BJ (cell line): ENCODE measurements around the gene NSG1. TPM values are rescaled to one million over a fixed set of nuclear protein-coding genes. Genes with fewer than 3 reads are reported as not detected.
A peak's percentile ranks its signal among the peaks of the same experiment; 100 is the strongest.

ENCODE experiments used
- CTCF ChIA-PET: fragments of 350-600 bp; formaldehyde crosslinking; extraction: SDS; loops from one replicate; lab custom pipeline; 2021; ENCODE audit warnings: antibody characterized with exemption, inconsistent platforms; lab: Yijun Ruan, JAX
- POLR2A ChIA-PET: fragments of 300-600 bp; sonication (Branson Sonifier 250); formaldehyde crosslinking; extraction: SDS; loops from one replicate; lab custom pipeline; 2021; ENCODE audit warnings: antibody characterized with exemption; lab: Charles Lee
- DNase-seq: peaks from one replicate; pipeline ENCODE4 v3.0.0-alpha.2; 2011; ENCODE audit warnings: low read depth
- H3K27me3 ChIP-seq: 2 replicates; pipeline ENCODE4 v1.6.0; 2011; ENCODE audit warnings: low read length; ENCODE audit not compliant: control insufficient read depth, insufficient read depth
- H3K36me3 ChIP-seq: 2 replicates; pipeline ENCODE4 v1.5.1; 2011; ENCODE audit warnings: low read length; ENCODE audit not compliant: control insufficient read depth, insufficient read depth
- H3K4me3 ChIP-seq: 2 replicates; pipeline ENCODE4 v1.5.1; 2011; ENCODE audit warnings: low read depth, mild to moderate bottlenecking, control low read depth, low read length
- polyA minus RNA-seq: library from RNA; depleted of rRNA, polyadenylated mRNA; stranded (reverse); fragments of >200 nt; gene quantifications from 2 replicates; pipeline ENCODE4 v1.2.3, GENCODE V29; 2011; rRNA and poly(A)+ RNA removed
- polyA plus RNA-seq: library from polyadenylated mRNA; depleted of rRNA; stranded (reverse); fragments of >200 nt; gene quantifications from 2 replicates; pipeline ENCODE4 v1.2.3, GENCODE V29; 2011; rRNA removed
- TF ChIP-seq, protein P1 (sequence below): IDR thresholded peaks from 2 replicates; pipeline ENCODE4 v1.5.1; 2011; ENCODE audit warnings: low read depth, mild to moderate bottlenecking, control low read depth, inconsistent platforms, low read length, moderate library complexity; ENCODE audit not compliant: insufficient read depth

Gene NSG1, protein sequence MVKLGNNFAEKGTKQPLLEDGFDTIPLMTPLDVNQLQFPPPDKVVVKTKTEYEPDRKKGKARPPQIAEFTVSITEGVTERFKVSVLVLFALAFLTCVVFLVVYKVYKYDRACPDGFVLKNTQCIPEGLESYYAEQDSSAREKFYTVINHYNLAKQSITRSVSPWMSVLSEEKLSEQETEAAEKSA
- polyA plus RNA-seq (0.17 TPM in 1 of 2 replicates, not detected in the other), polyA minus RNA-seq (not detected in 2 replicates)

DNA sequence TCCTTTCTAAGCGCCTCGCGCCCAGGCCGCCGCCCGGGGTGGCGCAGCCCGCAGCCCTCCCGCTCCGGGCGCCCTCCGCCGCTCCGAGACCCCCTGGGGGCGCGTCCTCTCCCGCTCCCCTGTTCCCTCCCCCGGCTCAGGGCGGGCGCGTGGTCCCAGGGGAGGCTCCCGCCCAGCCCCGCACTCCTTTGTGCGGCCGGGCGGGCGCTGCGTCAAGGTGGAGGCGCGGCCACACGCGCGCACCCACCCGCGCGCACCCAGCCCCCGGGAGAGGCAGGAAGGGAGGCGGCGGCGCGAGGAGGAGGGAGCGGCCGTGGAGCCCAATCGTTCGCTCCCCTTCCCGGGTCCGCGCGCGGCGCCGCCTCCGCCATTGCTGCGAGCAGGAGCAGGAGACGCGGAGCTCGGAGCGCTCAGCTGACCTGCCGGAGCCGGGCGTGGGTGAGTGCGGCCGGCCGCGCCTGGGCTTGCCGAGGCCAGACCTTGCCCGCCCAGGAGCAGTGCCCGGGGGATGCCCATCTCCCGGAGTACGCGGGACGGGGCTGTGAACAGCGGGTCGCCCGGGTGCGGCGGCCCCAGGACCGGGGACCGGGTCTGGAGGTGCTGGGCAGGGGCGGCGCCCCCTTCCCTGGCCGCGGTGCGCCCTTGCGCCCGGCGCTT lies at the start of gene NSG1:
TSS of gene NSG1 (plus strand) at position 367 of the 657 bp plus-strand sequence. CDS start 528 bp downstream, outside the sequence.
- peak within 1 kb of the TSS; percentile 25 for H3K4me3 ChIP-seq

DNA sequence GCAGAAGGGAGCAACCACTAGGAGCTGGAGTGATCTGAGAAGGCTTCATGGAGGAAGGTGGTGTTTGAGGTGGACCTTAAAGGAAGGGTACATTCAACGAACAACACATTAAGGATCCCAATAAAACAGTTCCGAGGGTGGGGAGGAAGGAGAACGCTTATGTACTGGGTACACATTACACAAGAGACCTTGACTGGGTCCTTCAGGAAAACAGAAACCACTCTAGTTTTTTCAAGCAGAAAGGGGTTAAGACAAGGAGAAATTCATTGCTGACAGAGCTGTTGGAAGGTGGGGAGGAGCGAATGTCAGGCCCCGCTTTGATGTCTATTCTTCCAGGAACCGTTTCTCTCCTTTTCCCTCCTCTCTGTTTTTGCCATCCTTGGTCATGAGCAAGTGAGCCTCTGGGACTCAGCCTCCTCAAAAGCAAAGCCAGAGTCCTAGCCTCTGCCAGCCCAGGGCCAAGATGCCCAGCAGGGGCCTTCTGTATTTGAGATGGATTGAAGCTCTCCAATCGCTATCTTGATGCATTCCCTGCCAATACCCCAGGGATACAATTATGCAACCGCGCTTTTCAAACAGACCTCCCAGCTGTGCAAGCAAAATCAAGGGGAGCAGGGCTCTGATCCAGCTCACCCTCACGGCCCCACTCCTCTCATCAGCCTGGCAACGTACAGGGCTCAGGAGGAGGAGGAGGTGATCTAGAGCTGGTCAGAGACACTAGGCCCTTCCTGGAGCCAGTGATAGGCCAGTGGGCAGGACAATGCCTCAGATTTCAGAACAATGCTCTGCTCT lies 48.5 kb upstream of the NSG1 start:
- no peak for DNase-seq
- ChIA-PET POLR2A (no interaction called here), CTCF (interaction anchor here (1.0 to 3.1 kb wide), 5 partner anchors 34 to 90 kb away, joined by 3 to 14 read pairs (median 7); partner anchors contain the start of gene TMEM128)
- TF ChIP-seq, protein P1, sequence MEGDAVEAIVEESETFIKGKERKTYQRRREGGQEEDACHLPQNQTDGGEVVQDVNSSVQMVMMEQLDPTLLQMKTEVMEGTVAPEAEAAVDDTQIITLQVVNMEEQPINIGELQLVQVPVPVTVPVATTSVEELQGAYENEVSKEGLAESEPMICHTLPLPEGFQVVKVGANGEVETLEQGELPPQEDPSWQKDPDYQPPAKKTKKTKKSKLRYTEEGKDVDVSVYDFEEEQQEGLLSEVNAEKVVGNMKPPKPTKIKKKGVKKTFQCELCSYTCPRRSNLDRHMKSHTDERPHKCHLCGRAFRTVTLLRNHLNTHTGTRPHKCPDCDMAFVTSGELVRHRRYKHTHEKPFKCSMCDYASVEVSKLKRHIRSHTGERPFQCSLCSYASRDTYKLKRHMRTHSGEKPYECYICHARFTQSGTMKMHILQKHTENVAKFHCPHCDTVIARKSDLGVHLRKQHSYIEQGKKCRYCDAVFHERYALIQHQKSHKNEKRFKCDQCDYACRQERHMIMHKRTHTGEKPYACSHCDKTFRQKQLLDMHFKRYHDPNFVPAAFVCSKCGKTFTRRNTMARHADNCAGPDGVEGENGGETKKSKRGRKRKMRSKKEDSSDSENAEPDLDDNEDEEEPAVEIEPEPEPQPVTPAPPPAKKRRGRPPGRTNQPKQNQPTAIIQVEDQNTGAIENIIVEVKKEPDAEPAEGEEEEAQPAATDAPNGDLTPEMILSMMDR = no peak
- Histone ChIP-seq H3K27me3 (peaks cover 6% of the 10 kb centered on the region), H3K4me3 (no peak overlapping the region), H3K36me3 (no peaks in the 10 kb centered on the region)

More for the DNA sequence above, at the start of gene NSG1:
- ChIA-PET CTCF (no interaction called here), POLR2A (no interaction called here)
- Histone ChIP-seq H3K27me3 (peaks cover 38% of the 10 kb centered on the region), H3K36me3 (no peaks in the 10 kb centered on the region)
- TF ChIP-seq, protein P1 = no peak
- DNase-seq = no peak

DNA sequence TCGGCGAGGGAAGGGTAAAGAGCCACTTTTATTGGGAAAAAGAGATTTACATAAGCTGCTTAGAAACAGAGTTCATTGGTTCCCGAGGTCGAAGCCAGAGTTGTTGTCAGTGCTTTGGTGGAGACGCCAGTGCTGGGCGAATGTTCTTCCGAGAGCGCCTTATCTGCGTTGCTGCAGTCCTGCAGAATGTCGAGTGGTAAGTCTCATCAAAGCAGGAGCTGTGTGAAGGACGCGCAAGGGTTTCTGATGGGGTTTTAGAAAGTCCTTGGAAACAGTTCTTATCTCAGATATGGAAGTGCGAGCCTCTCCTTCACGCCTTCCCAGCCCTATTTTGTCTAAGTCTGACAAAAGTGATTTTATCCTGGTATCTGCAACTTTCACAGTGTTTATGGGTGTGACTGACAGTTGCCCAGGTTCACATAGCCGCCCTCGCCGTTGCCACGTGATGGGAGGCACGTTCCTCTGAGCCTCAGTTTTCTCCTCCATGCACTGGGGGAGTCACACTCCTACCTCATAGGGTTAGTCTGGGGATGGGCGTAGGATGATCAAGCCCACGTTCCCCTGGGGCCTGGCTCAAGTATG lies 47.3 kb upstream of the NSG1 start:
- no peak for DNase-seq

DNA sequence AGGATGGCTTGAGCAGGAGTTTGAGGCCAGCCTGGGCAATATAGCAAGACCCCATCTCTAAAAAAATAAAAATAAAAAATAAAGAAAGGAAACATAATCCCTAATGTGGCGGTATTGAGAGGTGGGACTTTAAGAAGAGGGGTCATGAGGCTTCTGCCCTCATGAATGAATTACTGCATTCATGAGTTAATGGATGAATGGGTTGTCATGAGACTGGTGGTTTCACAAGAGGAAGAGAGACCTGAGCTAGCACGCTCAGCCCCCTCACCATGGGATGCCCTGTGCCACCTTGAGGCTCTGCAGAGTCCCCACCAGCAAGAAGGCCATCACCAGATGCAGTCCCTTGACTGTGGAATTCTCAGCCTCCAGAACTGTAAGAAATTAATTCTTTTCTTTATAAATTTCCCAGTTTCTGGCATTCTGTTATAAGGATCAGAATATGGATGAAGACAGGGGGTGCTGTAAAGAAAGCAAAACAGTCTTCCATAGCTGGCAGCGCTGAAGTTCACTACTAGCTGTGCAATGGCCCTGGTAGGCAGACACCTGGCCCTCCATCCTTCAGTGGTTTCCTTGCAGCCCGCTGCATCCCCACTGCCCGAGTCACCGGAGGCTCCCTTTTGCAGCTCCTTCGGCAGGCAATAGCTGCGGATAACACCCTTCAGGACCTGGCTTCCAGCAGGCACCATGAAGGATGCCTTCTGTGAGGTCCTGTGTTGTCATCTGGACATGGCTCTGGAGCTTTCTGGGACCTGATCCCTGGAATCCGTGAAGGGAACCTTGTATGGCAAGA lies 44.8 kb upstream of the NSG1 start:
- Histone ChIP-seq H3K27me3 (peaks cover 11% of the 10 kb centered on the region), H3K4me3 (no peak overlapping the region), H3K36me3 (no peaks in the 10 kb centered on the region)
- CTCF ChIA-PET = interaction anchor here (1.9 kb wide), 1 partner anchor 82 kb away, joined by 7 read pairs; no protein-coding TSS in a partner anchor
- DNase-seq = no peak
- POLR2A ChIA-PET = no interaction called here
- TF ChIP-seq, protein P1 = no peak

More for the DNA sequence above, 47.3 kb upstream of the NSG1 start:
- Histone ChIP-seq H3K4me3 (no peak overlapping the region), H3K36me3 (no peaks in the 10 kb centered on the region), H3K27me3 (peaks cover 6% of the 10 kb centered on the region)
- TF ChIP-seq, protein P1 = no peak
- CTCF ChIA-PET = interaction anchor here (1.4 to 1.7 kb wide), 3 partner anchors 33 to 88 kb away, joined by 4 to 8 read pairs (median 7); no protein-coding TSS in a partner anchor
- POLR2A ChIA-PET = interaction anchor here (0.5 kb wide), 1 partner anchor 1645 kb away, joined by 7 read pairs; no protein-coding TSS in a partner anchor
